Measurements from ENCODE around the gene KLRB1. TPM values are rescaled to one million over a fixed set of nuclear protein-coding genes. Genes with fewer than 3 reads are reported as not detected.
"Not testable (repeated sequence)": the region's sequence is repeated elsewhere in the genome, so short reads cannot be mapped to it uniquely, and the experiment has no call there.

Gene KLRB1
- total RNA-seq, 1 experiment from 2014 or later = not detected

DNA sequence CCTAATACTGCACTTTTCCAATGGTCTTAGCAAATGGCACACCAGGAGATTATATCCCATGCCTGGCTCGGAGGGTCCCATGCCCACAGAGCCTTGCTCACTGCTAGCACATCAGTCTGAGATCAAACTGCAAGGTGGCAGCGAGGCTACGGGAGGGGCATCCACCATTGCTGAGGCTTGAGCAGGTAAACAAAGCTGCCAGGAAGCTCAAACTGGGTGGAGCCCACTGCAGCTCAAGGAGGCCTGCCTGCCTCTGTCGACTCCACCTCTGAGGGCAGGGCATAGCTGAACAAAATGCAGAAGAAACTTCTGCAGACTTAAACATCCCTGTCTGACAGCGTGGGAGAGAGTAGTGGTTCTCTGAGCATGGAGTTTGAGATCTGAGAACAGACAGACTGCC, 2.9 kb upstream of the KLRB1 start:
- not testable (repeated sequence) for H4K20me1 ChIP-seq (ENCODE audit: insufficient read depth, low read depth, low read length); DNase-seq; H3K9me3 ChIP-seq (ENCODE audit: low read length); H3K27ac ChIP-seq (ENCODE audit: low read length); H3K79me2 ChIP-seq (ENCODE audit: low read length); H3K9ac ChIP-seq (ENCODE audit: low read length); H3K27me3 ChIP-seq (ENCODE audit: low read length); H3K36me3 ChIP-seq (ENCODE audit: insufficient read depth, low read length); H3K4me1 ChIP-seq (ENCODE audit: low read length); H3K4me2 ChIP-seq (ENCODE audit: low read depth, low read length, poor library complexity, severe bottlenecking); H2AFZ ChIP-seq (ENCODE audit: low read length); H3K4me3 ChIP-seq (ENCODE audit: low read length); H3K9me2 ChIP-seq (replicated peaks; ENCODE audit: insufficient read depth, low read length)

GRCh38 chr12:9606736-9607372, 862 bp downstream of the KLRB1 start:
- DNase-seq = no peak
- Histone ChIP-seq H2AFZ (ENCODE audit: low read length) (no peak overlapping the region), H3K9me2 (replicated peaks; ENCODE audit: insufficient read depth, low read length) (no peaks in the 10 kb centered on the region), H3K27me3 (ENCODE audit: low read length) (no peaks in the 10 kb centered on the region), H3K79me2 (ENCODE audit: low read length) (no peaks in the 10 kb centered on the region), H3K4me1 (ENCODE audit: low read length) (no peaks in the 10 kb centered on the region), H3K4me3 (ENCODE audit: low read length) (no peak overlapping the region), H4K20me1 (ENCODE audit: insufficient read depth, low read depth, low read length) (no peaks in the 10 kb centered on the region), H3K36me3 (ENCODE audit: insufficient read depth, low read length) (no peaks in the 10 kb centered on the region), H3K9ac (ENCODE audit: low read length) (no peak overlapping the region), H3K27ac (ENCODE audit: low read length) (no peak overlapping the region), H3K9me3 (ENCODE audit: low read length) (no peaks in the 10 kb centered on the region), H3K4me2 (ENCODE audit: low read depth, low read length, poor library complexity, severe bottlenecking) (no peak overlapping the region)

DNA sequence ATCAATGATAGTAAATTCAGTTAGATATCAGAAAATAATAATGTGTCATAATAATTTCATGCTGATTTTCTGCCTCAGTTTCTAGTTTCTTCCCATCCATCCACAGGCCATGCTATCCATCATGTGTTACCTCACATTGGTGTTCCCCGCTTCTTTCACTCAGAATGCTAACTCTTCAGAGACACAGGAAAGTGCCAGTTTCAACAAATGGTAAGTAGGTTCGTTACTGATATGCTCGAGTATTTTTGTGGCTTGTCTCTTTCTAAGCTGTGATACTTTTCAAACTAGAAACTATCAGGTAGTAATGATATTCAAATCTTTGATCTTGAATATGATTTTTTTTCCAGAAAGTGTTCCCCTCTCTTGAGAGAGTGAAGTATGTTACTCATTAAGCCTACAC, 1.5 kb downstream of the KLRB1 start:
- Histone ChIP-seq H3K27ac (ENCODE audit: low read length) (no peak overlapping the region), H3K4me3 (ENCODE audit: low read length) (no peak overlapping the region), H4K20me1 (ENCODE audit: insufficient read depth, low read depth, low read length) (no peaks in the 10 kb centered on the region), H3K27me3 (ENCODE audit: low read length) (no peaks in the 10 kb centered on the region), H3K9me3 (ENCODE audit: low read length) (no peaks in the 10 kb centered on the region), H3K4me1 (ENCODE audit: low read length) (no peaks in the 10 kb centered on the region), H3K9me2 (replicated peaks; ENCODE audit: insufficient read depth, low read length) (no peaks in the 10 kb centered on the region), H2AFZ (ENCODE audit: low read length) (no peak overlapping the region), H3K4me2 (ENCODE audit: low read depth, low read length, poor library complexity, severe bottlenecking) (no peak overlapping the region), H3K9ac (ENCODE audit: low read length) (no peak overlapping the region), H3K79me2 (ENCODE audit: low read length) (no peaks in the 10 kb centered on the region), H3K36me3 (ENCODE audit: insufficient read depth, low read length) (no peaks in the 10 kb centered on the region)
- no peak for DNase-seq

GRCh38 chr12:9605483-9605882, 2.2 kb downstream of the KLRB1 start:
- H3K4me3 ChIP-seq (ENCODE audit: low read length) = no peak overlapping the region
- no peaks in the 10 kb centered on the region for H3K9me3 ChIP-seq (ENCODE audit: low read length)
- DNase-seq = no peak
- H3K9ac ChIP-seq (ENCODE audit: low read length) = no peak overlapping the region
- H3K36me3 ChIP-seq (ENCODE audit: insufficient read depth, low read length) = no peaks in the 10 kb centered on the region
- H3K9me2 ChIP-seq (replicated peaks; ENCODE audit: insufficient read depth, low read length) = no peaks in the 10 kb centered on the region
- H3K27me3 ChIP-seq (ENCODE audit: low read length) = no peaks in the 10 kb centered on the region
- no peaks in the 10 kb centered on the region for H3K4me1 ChIP-seq (ENCODE audit: low read length)
- no peak overlapping the region for H3K4me2 ChIP-seq (ENCODE audit: low read depth, low read length, poor library complexity, severe bottlenecking)
- H2AFZ ChIP-seq (ENCODE audit: low read length) = no peak overlapping the region
- H3K27ac ChIP-seq (ENCODE audit: low read length) = no peak overlapping the region
- no peaks in the 10 kb centered on the region for H4K20me1 ChIP-seq (ENCODE audit: insufficient read depth, low read depth, low read length)
- H3K79me2 ChIP-seq (ENCODE audit: low read length) = no peaks in the 10 kb centered on the region

- Histone ChIP-seq H3K27ac (ENCODE audit: low read length) (no peak overlapping the region), H3K4me2 (ENCODE audit: low read depth, low read length, poor library complexity, severe bottlenecking) (no peak overlapping the region), H3K9me3 (ENCODE audit: low read length) (no peaks in the 10 kb centered on the region), H4K20me1 (ENCODE audit: insufficient read depth, low read depth, low read length) (no peaks in the 10 kb centered on the region), H3K9ac (ENCODE audit: low read length) (no peak overlapping the region), H2AFZ (ENCODE audit: low read length) (no peak overlapping the region), H3K4me1 (ENCODE audit: low read length) (no peaks in the 10 kb centered on the region), H3K27me3 (ENCODE audit: low read length) (no peaks in the 10 kb centered on the region), H3K9me2 (replicated peaks; ENCODE audit: insufficient read depth, low read length) (no peaks in the 10 kb centered on the region), H3K79me2 (ENCODE audit: low read length) (no peaks in the 10 kb centered on the region), H3K4me3 (ENCODE audit: low read length) (no peak overlapping the region), H3K36me3 (ENCODE audit: insufficient read depth, low read length) (no peaks in the 10 kb centered on the region)
- no peak for DNase-seq
These were observed 3.4 kb downstream of the KLRB1 start for GRCh38 chr12:9604287-9604686.

DNA sequence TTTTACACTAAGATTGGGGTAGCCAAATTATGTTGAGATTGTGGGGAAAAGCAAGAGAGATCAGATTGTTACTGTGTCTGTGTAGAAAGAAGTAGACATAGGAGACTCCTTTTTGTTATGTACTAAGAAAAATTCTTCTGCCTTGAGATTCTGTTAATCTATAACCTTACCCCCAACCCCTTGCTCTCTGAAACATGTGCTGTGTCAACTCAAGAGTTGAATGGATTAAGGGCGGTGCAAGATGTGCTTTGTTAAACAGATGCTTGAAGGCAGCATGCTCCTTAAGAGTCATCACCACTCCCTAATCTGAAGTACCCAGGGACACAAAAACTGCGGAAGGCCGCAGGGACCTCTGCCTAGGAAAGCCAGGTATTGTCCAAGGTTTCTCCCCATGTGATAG, 7.3 kb downstream of the KLRB1 start:
- H3K36me3 ChIP-seq (ENCODE audit: insufficient read depth, low read length); H2AFZ ChIP-seq (ENCODE audit: low read length); H3K4me1 ChIP-seq (ENCODE audit: low read length); H3K27me3 ChIP-seq (ENCODE audit: low read length); H3K9me2 ChIP-seq (replicated peaks; ENCODE audit: insufficient read depth, low read length); H4K20me1 ChIP-seq (ENCODE audit: insufficient read depth, low read depth, low read length); H3K79me2 ChIP-seq (ENCODE audit: low read length); DNase-seq; H3K9me3 ChIP-seq (ENCODE audit: low read length); H3K9ac ChIP-seq (ENCODE audit: low read length); H3K4me3 ChIP-seq (ENCODE audit: low read length); H3K4me2 ChIP-seq (ENCODE audit: low read depth, low read length, poor library complexity, severe bottlenecking); H3K27ac ChIP-seq (ENCODE audit: low read length): not testable (repeated sequence)

GRCh38 chr12:9598363-9598762, 9.4 kb downstream of the KLRB1 start:
- Histone ChIP-seq H2AFZ (ENCODE audit: low read length) (no peak overlapping the region), H3K27me3 (ENCODE audit: low read length) (no peaks in the 10 kb centered on the region), H3K27ac (ENCODE audit: low read length) (no peak overlapping the region)

GRCh38 chr12:9597365-9597764, 10.4 kb downstream of the KLRB1 start:
- Histone ChIP-seq H3K27ac (ENCODE audit: low read length) (no peak overlapping the region), H3K79me2 (ENCODE audit: low read length) (no peaks in the 10 kb centered on the region), H3K4me2 (ENCODE audit: low read depth, low read length, poor library complexity, severe bottlenecking) (no peak overlapping the region), H3K9me2 (replicated peaks; ENCODE audit: insufficient read depth, low read length) (no peaks in the 10 kb centered on the region), H3K27me3 (ENCODE audit: low read length) (no peaks in the 10 kb centered on the region), H3K9ac (ENCODE audit: low read length) (no peak overlapping the region), H3K4me1 (ENCODE audit: low read length) (no peaks in the 10 kb centered on the region), H3K9me3 (ENCODE audit: low read length) (no peaks in the 10 kb centered on the region), H2AFZ (ENCODE audit: low read length) (no peak overlapping the region), H4K20me1 (ENCODE audit: insufficient read depth, low read depth, low read length) (no peaks in the 10 kb centered on the region), H3K4me3 (ENCODE audit: low read length) (no peak overlapping the region), H3K36me3 (ENCODE audit: insufficient read depth, low read length) (no peaks in the 10 kb centered on the region)
- no peak for DNase-seq

More at GRCh38 chr12:9598363-9598762, 9.4 kb downstream of the KLRB1 start:
- Histone ChIP-seq H4K20me1 (ENCODE audit: insufficient read depth, low read depth, low read length) (no peaks in the 10 kb centered on the region), H3K4me2 (ENCODE audit: low read depth, low read length, poor library complexity, severe bottlenecking) (no peak overlapping the region), H3K4me1 (ENCODE audit: low read length) (no peaks in the 10 kb centered on the region), H3K79me2 (ENCODE audit: low read length) (no peaks in the 10 kb centered on the region), H3K9me2 (replicated peaks; ENCODE audit: insufficient read depth, low read length) (no peaks in the 10 kb centered on the region), H3K4me3 (ENCODE audit: low read length) (no peak overlapping the region), H3K36me3 (ENCODE audit: insufficient read depth, low read length) (no peaks in the 10 kb centered on the region), H3K9me3 (ENCODE audit: low read length) (no peaks in the 10 kb centered on the region), H3K9ac (ENCODE audit: low read length) (no peak overlapping the region)
- DNase-seq = no peak

DNA sequence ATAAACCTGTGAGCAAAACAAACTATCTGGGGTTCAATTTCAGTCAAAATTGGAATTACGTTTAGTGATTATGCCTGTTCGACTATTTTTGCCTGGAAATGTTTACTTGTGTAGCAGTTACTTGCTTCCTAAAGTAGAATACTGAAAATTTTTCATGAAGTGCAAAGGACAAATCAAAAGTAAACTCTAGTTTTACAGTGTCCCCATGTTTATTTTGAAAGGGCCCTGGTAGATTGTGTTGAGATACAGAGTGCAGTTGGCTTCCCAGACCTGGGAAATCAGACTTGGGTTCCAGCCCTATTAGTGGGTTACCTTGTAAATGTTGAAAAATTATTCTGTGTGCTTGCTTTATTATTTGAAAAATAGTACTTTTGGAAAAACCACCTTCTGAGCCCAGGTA, 17.3 kb downstream of the KLRB1 start:
- Histone ChIP-seq H3K27ac (ENCODE audit: low read length) (no peak overlapping the region), H3K36me3 (ENCODE audit: insufficient read depth, low read length) (no peaks in the 10 kb centered on the region), H3K4me2 (ENCODE audit: low read depth, low read length, poor library complexity, severe bottlenecking) (no peak overlapping the region), H3K4me3 (ENCODE audit: low read length) (no peak overlapping the region), H3K9ac (ENCODE audit: low read length) (no peak overlapping the region), H3K9me2 (replicated peaks; ENCODE audit: insufficient read depth, low read length) (no peaks in the 10 kb centered on the region), H4K20me1 (ENCODE audit: insufficient read depth, low read depth, low read length) (no peaks in the 10 kb centered on the region), H3K9me3 (ENCODE audit: low read length) (no peaks in the 10 kb centered on the region), H3K4me1 (ENCODE audit: low read length) (no peaks in the 10 kb centered on the region), H2AFZ (ENCODE audit: low read length) (no peak overlapping the region), H3K79me2 (ENCODE audit: low read length) (no peaks in the 10 kb centered on the region), H3K27me3 (ENCODE audit: low read length) (no peaks in the 10 kb centered on the region)
- DNase-seq = no peak

All from Karpas-422 (cell line).